Measurements from ENCODE around the gene DCAF16. TPM values are rescaled to one million over a fixed set of nuclear protein-coding genes. Genes with fewer than 3 reads are reported as not detected.

The DCAF16 gene
- total and polyA plus RNA-seq, 4 donors, result 7.1 to 37.9 (median 17.3) TPM

DNA sequence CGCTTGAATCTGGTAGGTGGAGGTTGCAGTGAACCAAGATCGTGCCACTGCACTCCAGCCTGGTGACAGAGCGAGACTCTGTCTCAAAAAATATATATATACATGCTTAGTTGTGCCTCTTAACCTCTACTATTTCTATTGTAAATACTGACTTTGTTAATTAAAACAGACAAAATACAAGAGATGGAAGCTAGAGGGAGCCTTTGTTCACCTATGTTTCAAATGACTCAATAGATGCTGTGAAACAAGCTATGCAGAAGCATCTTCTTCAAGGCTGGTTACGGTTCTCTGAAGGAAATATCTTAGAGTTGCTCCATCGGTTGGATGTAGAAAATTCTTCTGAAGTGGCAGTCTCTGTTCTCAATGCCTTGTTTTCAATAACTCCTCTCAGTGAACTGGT, 6.5 kb upstream of the DCAF16 start:
- H3K27ac ChIP-seq (ENCODE audit: low read depth in 1 of 2, low read length in 1 of 2), result no peak overlapping the region
- WGBS, 2 donors, result 58 to 59% methylated on average over 5 of the region's 5 CpGs
- ATAC-seq (ENCODE audit: insufficient read depth, low FRiP score), result no peak

DNA sequence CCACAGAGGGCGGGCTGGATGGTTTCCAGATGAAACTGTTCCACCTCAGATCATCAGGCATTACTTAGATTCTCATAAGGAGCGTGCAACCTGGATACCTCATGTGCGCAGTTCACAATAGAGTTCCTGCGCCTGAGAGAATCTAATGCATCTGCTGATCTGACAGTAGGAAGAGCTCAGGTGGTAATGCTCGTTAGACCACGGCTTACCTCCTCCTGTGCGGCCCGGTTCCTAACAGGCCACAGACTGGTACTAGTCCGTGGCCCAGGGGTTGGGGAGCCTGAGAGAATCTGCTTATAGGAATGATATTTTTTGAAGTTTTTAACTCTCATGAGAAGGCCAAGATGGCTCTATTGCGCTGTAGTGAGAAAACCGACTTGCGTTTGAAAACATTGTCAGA, 5.6 kb upstream of the DCAF16 start:
- Histone ChIP-seq H3K27me3 (ENCODE audit: control insufficient read depth in 3 of 3, insufficient read depth in 3 of 3, low read length in 2 of 3) (no peaks in the 10 kb centered on the region), H3K27ac (ENCODE audit: low read depth in 1 of 2, low read length in 1 of 2) (no peak overlapping the region), H3K4me3 (no peak overlapping the region), H3K9me3 (ENCODE audit: control insufficient read depth in 4 of 4, insufficient read depth in 3 of 4, low read length in 3 of 4) (no peaks in the 10 kb centered on the region), H3K36me3 (ENCODE audit: control insufficient read depth in 4 of 4, insufficient read depth in 4 of 4, low read length in 4 of 4) (no peaks in the 10 kb centered on the region), H3K4me1 (ENCODE audit: control insufficient read depth in 5 of 5, insufficient read depth in 5 of 5, low read length in 5 of 5) (peaks cover 0 to 12% (median 2%) of the 10 kb centered on the region in 5 donors), H3K9ac (ENCODE audit: insufficient read depth in 1 of 2, low read length in 2 of 2) (no peak overlapping the region)
- DNase-seq (no peak), ATAC-seq (ENCODE audit: insufficient read depth, low FRiP score) (no peak)
- TF ChIP-seq, protein P1, sequence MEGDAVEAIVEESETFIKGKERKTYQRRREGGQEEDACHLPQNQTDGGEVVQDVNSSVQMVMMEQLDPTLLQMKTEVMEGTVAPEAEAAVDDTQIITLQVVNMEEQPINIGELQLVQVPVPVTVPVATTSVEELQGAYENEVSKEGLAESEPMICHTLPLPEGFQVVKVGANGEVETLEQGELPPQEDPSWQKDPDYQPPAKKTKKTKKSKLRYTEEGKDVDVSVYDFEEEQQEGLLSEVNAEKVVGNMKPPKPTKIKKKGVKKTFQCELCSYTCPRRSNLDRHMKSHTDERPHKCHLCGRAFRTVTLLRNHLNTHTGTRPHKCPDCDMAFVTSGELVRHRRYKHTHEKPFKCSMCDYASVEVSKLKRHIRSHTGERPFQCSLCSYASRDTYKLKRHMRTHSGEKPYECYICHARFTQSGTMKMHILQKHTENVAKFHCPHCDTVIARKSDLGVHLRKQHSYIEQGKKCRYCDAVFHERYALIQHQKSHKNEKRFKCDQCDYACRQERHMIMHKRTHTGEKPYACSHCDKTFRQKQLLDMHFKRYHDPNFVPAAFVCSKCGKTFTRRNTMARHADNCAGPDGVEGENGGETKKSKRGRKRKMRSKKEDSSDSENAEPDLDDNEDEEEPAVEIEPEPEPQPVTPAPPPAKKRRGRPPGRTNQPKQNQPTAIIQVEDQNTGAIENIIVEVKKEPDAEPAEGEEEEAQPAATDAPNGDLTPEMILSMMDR (IDR thresholded peaks at IDR 0.05; ENCODE audit: control extremely low read depth, extremely low read depth), result no peak
- 97 to 98% methylated on average over 12 of the region's 12 CpGs for WGBS, 2 donors

More for the DNA sequence above, 6.5 kb upstream of the DCAF16 start:
- no peaks in the 10 kb centered on the region for H3K36me3 ChIP-seq (ENCODE audit: control insufficient read depth in 4 of 4, insufficient read depth in 4 of 4, low read length in 4 of 4)
- no peak overlapping the region for H3K9ac ChIP-seq (ENCODE audit: insufficient read depth in 1 of 2, low read length in 2 of 2)
- peak in 2 of 3 donors; percentile 70 to 77 for DNase-seq
- no peak overlapping the region for H3K4me3 ChIP-seq
- TF ChIP-seq, protein P1 (IDR thresholded peaks at IDR 0.05; ENCODE audit: control extremely low read depth, extremely low read depth), result peak; percentile 53
- no peaks in the 10 kb centered on the region for H3K27me3 ChIP-seq (ENCODE audit: control insufficient read depth in 3 of 3, insufficient read depth in 3 of 3, low read length in 2 of 3)
- no peaks in the 10 kb centered on the region for H3K9me3 ChIP-seq (ENCODE audit: control insufficient read depth in 4 of 4, insufficient read depth in 3 of 4, low read length in 3 of 4)
- peaks cover 0 to 8% (median 2%) of the 10 kb centered on the region in 5 donors for H3K4me1 ChIP-seq (ENCODE audit: control insufficient read depth in 5 of 5, insufficient read depth in 5 of 5, low read length in 5 of 5)

DNA sequence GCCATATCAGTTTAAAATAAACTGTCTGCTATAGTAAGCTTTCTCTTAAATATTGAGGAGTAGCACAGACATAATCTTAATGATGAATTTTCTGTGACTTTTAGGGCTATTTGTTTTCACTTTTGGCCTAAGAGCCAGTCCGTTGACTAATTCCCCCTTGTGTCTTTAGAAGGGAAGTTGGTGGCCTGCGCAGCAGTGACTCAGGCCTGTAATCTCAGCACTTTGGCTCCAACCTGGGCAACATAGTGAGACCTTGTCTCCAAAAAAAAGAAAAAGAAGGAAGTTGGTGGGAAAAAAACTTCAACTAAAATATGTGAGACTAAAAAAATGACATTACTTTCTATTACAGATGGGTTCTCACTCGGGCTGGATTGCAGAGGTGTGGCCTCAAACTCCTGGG, 3.6 kb upstream of the DCAF16 start:
- Histone ChIP-seq H3K9ac (ENCODE audit: insufficient read depth in 1 of 2, low read length in 2 of 2) (no peak overlapping the region), H3K4me1 (ENCODE audit: control insufficient read depth in 5 of 5, insufficient read depth in 5 of 5, low read length in 5 of 5) (peaks cover 0 to 17% (median 2%) of the 10 kb centered on the region in 5 donors), H3K27ac (ENCODE audit: low read depth in 1 of 2, low read length in 1 of 2) (no peak overlapping the region), H3K4me3 (no peak overlapping the region), H3K36me3 (ENCODE audit: control insufficient read depth in 4 of 4, insufficient read depth in 4 of 4, low read length in 4 of 4) (peaks cover 0 to 5% (median 0%) of the 10 kb centered on the region in 4 donors), H3K9me3 (ENCODE audit: control insufficient read depth in 4 of 4, insufficient read depth in 3 of 4, low read length in 3 of 4) (peaks cover 0 to 3% (median 0%) of the 10 kb centered on the region in 4 donors), H3K27me3 (ENCODE audit: control insufficient read depth in 3 of 3, insufficient read depth in 3 of 3, low read length in 2 of 3) (no peaks in the 10 kb centered on the region)
- ATAC-seq (ENCODE audit: insufficient read depth, low FRiP score) (no peak), DNase-seq (no peak)
- TF ChIP-seq, protein P1 (IDR thresholded peaks at IDR 0.05; ENCODE audit: control extremely low read depth, extremely low read depth), result no peak
- 53 to 67% methylated on average over 3 of the region's 3 CpGs for WGBS, 2 donors

DNA sequence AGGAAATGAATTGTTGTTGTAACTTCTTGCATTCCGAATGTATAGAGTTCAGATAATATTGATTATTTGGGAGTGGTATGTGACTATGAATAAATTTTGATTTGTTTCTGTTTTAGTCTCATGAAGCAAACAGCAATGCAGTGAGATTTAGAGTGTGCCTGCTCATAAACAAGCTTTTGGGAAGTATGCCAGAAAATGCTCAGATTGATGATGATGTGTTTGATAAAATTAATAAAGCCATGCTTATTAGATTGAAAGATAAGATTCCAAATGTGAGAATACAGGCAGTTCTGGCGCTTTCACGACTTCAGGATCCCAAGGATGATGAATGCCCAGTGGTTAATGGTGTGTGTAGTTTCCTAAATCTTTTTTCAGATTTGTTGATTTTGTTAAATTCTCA, 2.2 kb upstream of the DCAF16 start:
- peaks cover 1 to 27% (median 5%) of the 10 kb centered on the region in 5 donors for H3K4me1 ChIP-seq (ENCODE audit: control insufficient read depth in 5 of 5, insufficient read depth in 5 of 5, low read length in 5 of 5)
- no peak overlapping the region for H3K27ac ChIP-seq (ENCODE audit: low read depth in 1 of 2, low read length in 1 of 2)
- no peaks in the 10 kb centered on the region for H3K27me3 ChIP-seq (ENCODE audit: control insufficient read depth in 3 of 3, insufficient read depth in 3 of 3, low read length in 2 of 3)
- TF ChIP-seq, protein P1 (IDR thresholded peaks at IDR 0.05; ENCODE audit: control extremely low read depth, extremely low read depth), result no peak
- no peak for ATAC-seq (ENCODE audit: insufficient read depth, low FRiP score)
- 77% methylated on average over 3 of the region's 3 CpGs for WGBS, 2 donors
- H3K9ac ChIP-seq (ENCODE audit: insufficient read depth in 1 of 2, low read length in 2 of 2), result peak overlapping the region in 1 of 2 donors; percentile 54
- peaks cover 0 to 5% (median under 1%) of the 10 kb centered on the region in 4 donors for H3K36me3 ChIP-seq (ENCODE audit: control insufficient read depth in 4 of 4, insufficient read depth in 4 of 4, low read length in 4 of 4)
- peaks cover 0 to 3% (median 0%) of the 10 kb centered on the region in 4 donors for H3K9me3 ChIP-seq (ENCODE audit: control insufficient read depth in 4 of 4, insufficient read depth in 3 of 4, low read length in 3 of 4)
- peak in 2 of 3 donors; percentile 36 to 41 for DNase-seq
- no peak overlapping the region for H3K4me3 ChIP-seq
